ENCODE results near the gene TMEM121B. TPM values are rescaled to one million over a fixed set of nuclear protein-coding genes. Genes with fewer than 3 reads are reported as not detected.

The TMEM121B gene
- total RNA-seq, 4 donors from 2014 or later, result 0.17 to 0.29 (median 0.24) TPM

GRCh38 chr22:17132112-17132511 lies 11.0 kb upstream of the TMEM121B start:
- H3K27ac ChIP-seq, result peak overlapping the region; percentile 63 to 75 (median 71)
- peaks cover 12 to 19% of the 10 kb centered on the region in 2 donors for H3K4me1 ChIP-seq
- TF ChIP-seq POLR2A (IDR thresholded peaks at IDR 0.05) (no peak), CTCF (IDR thresholded peaks at IDR 0.05 in 4 of 5, conservative IDR thresholded peaks at IDR 0.05 in 1 of 5) (no peak)
- in situ Hi-C loops (cut with MboI; ENCODE audit: low sequenced_read_pairs in 4 of 4) (no loop called here), intact Hi-C loops (cut with DNase I; ENCODE audit: low total_unique reads) (no loop called here)
- no peaks in the 10 kb centered on the region for H3K27me3 ChIP-seq
- ATAC-seq (peak; percentile 95 to 96), DNase-seq (peak; percentile 42 to 66)
- peak overlapping the region in 1 of 4 donors; percentile 13 for H3K4me3 ChIP-seq
- no peaks in the 10 kb centered on the region for H3K9me3 ChIP-seq
- peaks cover 0 to 2% of the 10 kb centered on the region in 2 donors for H3K36me3 ChIP-seq

GRCh38 chr22:17131686-17132085 lies 10.5 kb upstream of the TMEM121B start:
- Histone ChIP-seq H3K4me3 (peak overlapping the region in 1 of 4 donors; percentile 13), H3K4me1 (peaks cover 12 to 15% of the 10 kb centered on the region in 2 donors), H3K27me3 (no peaks in the 10 kb centered on the region), H3K27ac (peak overlapping the region; percentile 63 to 75 (median 71)), H3K9me3 (no peaks in the 10 kb centered on the region), H3K36me3 (no peaks in the 10 kb centered on the region)
- ATAC-seq, result peak; percentile 74 to 75
- intact Hi-C loops (cut with DNase I; ENCODE audit: low total_unique reads) (no loop called here), in situ Hi-C loops (cut with MboI; ENCODE audit: low sequenced_read_pairs in 4 of 4) (no loop called here)
- TF ChIP-seq CTCF (IDR thresholded peaks at IDR 0.05 in 4 of 5, conservative IDR thresholded peaks at IDR 0.05 in 1 of 5) (peak in 2 of 5 experiments; percentile 21 to 29), POLR2A (IDR thresholded peaks at IDR 0.05) (no peak)
- DNase-seq, result no peak

DNA sequence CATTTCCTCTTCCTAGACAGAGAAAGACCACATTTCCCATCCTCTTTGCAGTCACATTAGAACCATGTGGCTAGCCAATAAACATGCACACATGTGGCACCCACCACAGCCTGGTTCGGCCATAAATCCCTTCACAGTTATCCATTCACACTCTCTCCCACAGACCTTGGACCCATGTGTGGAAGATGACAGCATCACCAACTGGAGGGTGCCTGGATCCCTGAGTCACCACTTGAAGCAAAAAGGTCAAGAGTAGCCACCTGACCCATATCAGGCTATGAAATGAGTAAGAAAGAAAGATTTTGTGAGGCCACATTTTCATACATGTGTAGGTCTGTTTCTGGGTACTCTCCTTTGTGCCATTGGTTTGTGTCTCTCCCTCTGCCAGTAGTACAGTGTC lies 9.0 kb upstream of the TMEM121B start:
- H3K4me1 ChIP-seq, result peaks cover 12 to 14% of the 10 kb centered on the region in 2 donors
- intact Hi-C loops (cut with DNase I; ENCODE audit: low total_unique reads), result no loop called here
- ATAC-seq (no peak), DNase-seq (no peak)
- H3K27ac ChIP-seq, result no peak overlapping the region
- in situ Hi-C loops (cut with MboI; ENCODE audit: low sequenced_read_pairs in 4 of 4), result no loop called here
- no peaks in the 10 kb centered on the region for H3K36me3 ChIP-seq
- no peak overlapping the region for H3K4me3 ChIP-seq
- no peaks in the 10 kb centered on the region for H3K27me3 ChIP-seq
- TF ChIP-seq CTCF (IDR thresholded peaks at IDR 0.05 in 4 of 5, conservative IDR thresholded peaks at IDR 0.05 in 1 of 5) (no peak), POLR2A (IDR thresholded peaks at IDR 0.05) (no peak)
- no peaks in the 10 kb centered on the region for H3K9me3 ChIP-seq

DNA sequence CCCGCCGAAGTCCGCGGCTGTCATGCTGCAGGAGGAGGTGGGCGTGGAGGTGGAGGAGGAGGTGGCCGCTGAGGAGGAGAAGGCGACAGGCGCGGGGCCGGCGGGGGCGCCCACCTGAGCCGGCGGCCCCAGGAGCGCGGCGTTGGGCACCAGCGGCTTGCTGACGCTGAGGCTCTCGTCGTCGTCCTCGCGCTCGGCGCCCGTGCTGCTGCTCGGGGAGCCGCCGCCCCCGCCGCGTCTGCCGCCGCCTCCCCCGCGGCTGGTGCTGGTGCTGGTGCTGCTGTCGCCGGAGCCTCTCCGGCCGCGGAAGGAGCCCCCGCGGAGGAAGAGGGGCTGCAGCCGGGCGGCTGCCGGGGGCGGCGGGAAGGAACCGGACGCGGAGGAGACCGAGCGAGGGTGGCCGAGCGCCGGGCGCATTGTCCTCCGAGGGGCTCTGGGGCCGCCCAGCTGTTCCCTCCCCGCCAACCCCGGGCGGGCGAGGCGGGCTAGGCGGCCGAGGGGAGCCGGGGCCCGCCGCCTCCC lies 388 bp downstream of the TMEM121B start:
- ATAC-seq (peak; percentile 23 to 34), DNase-seq (no peak)
- Histone ChIP-seq H3K4me3 (peak overlapping the region; percentile 56 to 67 (median 60)), H3K27me3 (no peaks in the 10 kb centered on the region), H3K4me1 (peaks cover 12% of the 10 kb centered on the region in 2 donors), H3K27ac (peak overlapping the region; percentile 24 to 51 (median 32)), H3K36me3 (no peaks in the 10 kb centered on the region), H3K9me3 (no peaks in the 10 kb centered on the region)
- TF ChIP-seq POLR2A (IDR thresholded peaks at IDR 0.05) (no peak), CTCF (IDR thresholded peaks at IDR 0.05 in 4 of 5, conservative IDR thresholded peaks at IDR 0.05 in 1 of 5) (no peak)
- in situ Hi-C loops (cut with MboI; ENCODE audit: low sequenced_read_pairs in 4 of 4), result no loop called here
- intact Hi-C loops (cut with DNase I; ENCODE audit: low total_unique reads), result loop anchor here (1.0 to 5.0 kb wide), 2 partner anchors 37 to 51 kb away; partner anchors contain the start of gene HDHD5
